H1 (cell line): ENCODE data around the gene ALOX12. TPM values are rescaled to one million over a fixed set of nuclear protein-coding genes. Genes with fewer than 3 reads are reported as not detected.

ENCODE experiments used
- CTCF ChIA-PET: fragments of 300-600 bp; sonication (Branson Sonifier 250); formaldehyde crosslinking; loops from one replicate; lab custom pipeline; 2021; ENCODE audit not compliant: partially characterized antibody; lab: Charles Lee
- POLR2A ChIA-PET: fragments of 300-600 bp; sonication (Branson Sonifier 250); formaldehyde crosslinking; loops from one replicate; lab custom pipeline; 2021; ENCODE audit warnings: inconsistent platforms; ENCODE audit not compliant: partially characterized antibody; lab: Charles Lee
- DNase-seq, 2 experiments: peaks; one replicate each; pipeline versions ENCODE4 v3.0.0 to v3.0.0-alpha.2; 2010 to 2022; ENCODE audit warnings: low spot score in 2 of 2, low read depth in 1 of 2, mixed read lengths in 1 of 2
- FAIRE-seq: peaks from 2 replicates; lab custom pipeline; 2011; peaks lifted over from hg19 to GRCh38; lab: Jason Lieb, UNC
- H2AFZ ChIP-seq: 2 replicates; pipeline ENCODE4 v1.8.1; 2012; ENCODE audit warnings: low read length, inconsistent platforms
- H2AK5ac ChIP-seq: 2 replicates; pipeline ENCODE4 v1.6.1; 2013; ENCODE audit warnings: low read depth, low read length
- H2BK120ac ChIP-seq: replicated peaks from 2 replicates; pipeline ENCODE3; 2013; ENCODE audit warnings: low read depth, low read length, inconsistent platforms
- H2BK12ac ChIP-seq: 2 replicates; pipeline ENCODE4 v1.6.1; 2013; ENCODE audit warnings: low read depth, low read length
- H2BK15ac ChIP-seq: 2 replicates; pipeline ENCODE4 v1.6.1; 2013; ENCODE audit warnings: low read length
- H2BK20ac ChIP-seq: 2 replicates; pipeline ENCODE4 v1.6.1; 2013; ENCODE audit warnings: low read length
- H2BK5ac ChIP-seq: 2 replicates; pipeline ENCODE4 v1.6.1; 2013; ENCODE audit warnings: low read depth, low read length
- H3K14ac ChIP-seq: 2 replicates; pipeline ENCODE4 v1.6.1; 2013; ENCODE audit warnings: inconsistent platforms; ENCODE audit not compliant: insufficient read length
- H3K18ac ChIP-seq: 2 replicates; pipeline ENCODE4 v1.6.1; 2013; ENCODE audit warnings: low read length; ENCODE audit errors: extremely low read depth
- H3K23ac ChIP-seq: 2 replicates; pipeline ENCODE4 v1.6.1; 2013; ENCODE audit warnings: inconsistent platforms; ENCODE audit not compliant: insufficient read length
- H3K23me2 ChIP-seq: 2 replicates; pipeline ENCODE4 v1.6.1; 2013; ENCODE audit warnings: low read depth, low read length
- H3K27ac ChIP-seq: 2 replicates; pipeline ENCODE4 v1.6.1; 2011; ENCODE audit warnings: low read depth, low read length, inconsistent platforms
- H3K27me3 ChIP-seq, 4 experiments: replicated peaks in 1 of 4; 1 replicate in 1 of 4; 2 replicates in 3 of 4; pipeline versions ENCODE4 v1.6.1 to v1.8.1; 2011 to 2013; ENCODE audit warnings: low read length in 3 of 4, mild to moderate bottlenecking in 3 of 4, inconsistent platforms in 2 of 4, mixed read lengths in 2 of 4, moderate library complexity in 1 of 4; ENCODE audit not compliant: control insufficient read depth in 3 of 4, insufficient read depth in 3 of 4; ENCODE audit errors: extremely low read depth in 1 of 4
- H3K36me3 ChIP-seq, 4 experiments: 2 replicates each; pipeline versions ENCODE4 v1.6.1 to v1.8.1; 2011 to 2013; ENCODE audit warnings: mild to moderate bottlenecking in 4 of 4, low read length in 3 of 4, moderate library complexity in 2 of 4, control low read depth in 1 of 4, inconsistent platforms in 1 of 4; ENCODE audit not compliant: insufficient read depth in 4 of 4, control insufficient read depth in 2 of 4
- H3K4ac ChIP-seq: replicated peaks from 2 replicates; pipeline ENCODE3; 2013; ENCODE audit warnings: low read length, low read depth, mixed read lengths, inconsistent platforms; ENCODE audit not compliant: insufficient read length
- H3K4me1 ChIP-seq, 4 experiments: replicated peaks in 1 of 4; 1 replicate in 1 of 4; 2 replicates in 3 of 4; pipeline versions ENCODE4 v1.6.1 to v1.8.1; 2011 to 2013; ENCODE audit warnings: low read length in 3 of 4, inconsistent platforms in 2 of 4, mixed read lengths in 1 of 4; ENCODE audit not compliant: insufficient read depth in 4 of 4, control insufficient read depth in 3 of 4
- H3K4me2 ChIP-seq, 2 experiments: 2 replicates each; pipeline versions ENCODE4 v1.6.1 to v1.8.1; 2011 to 2013; ENCODE audit warnings: low read depth in 2 of 2, low read length in 2 of 2, control low read depth in 1 of 2, inconsistent platforms in 1 of 2, mild to moderate bottlenecking in 1 of 2; ENCODE audit not compliant: insufficient read depth in 1 of 2
- H3K4me3 ChIP-seq, 4 experiments: fragments of 200-600, 300-600 bp in 1 of 4; sonication (generic), shearing (Covaris generic), sonication (Bioruptor Twin) in 1 of 4; 2 replicates each; pipeline versions ENCODE4 v1.5.1 to v1.8.1; 2011 to 2016; ENCODE audit warnings: low read length in 4 of 4, low read depth in 3 of 4, control low read depth in 2 of 4, inconsistent platforms in 2 of 4, mild to moderate bottlenecking in 2 of 4, mixed read lengths in 1 of 4, moderate library complexity in 1 of 4; ENCODE audit not compliant: insufficient read depth in 2 of 4; ENCODE audit errors: extremely low read depth in 1 of 4
- H3K56ac ChIP-seq: replicated peaks from 2 replicates; pipeline ENCODE3; 2013; ENCODE audit warnings: low read depth, mild to moderate bottlenecking, mixed read lengths, low read length, inconsistent platforms; ENCODE audit not compliant: insufficient read length
- H3K79me1 ChIP-seq: 2 replicates; pipeline ENCODE4 v1.6.1; 2013; ENCODE audit warnings: low read depth, low read length, control low read depth
- H3K79me2 ChIP-seq, 2 experiments: 2 replicates each; pipeline versions ENCODE4 v1.6.1 to v1.8.1; 2012 to 2013; ENCODE audit warnings: low read length in 2 of 2, mild to moderate bottlenecking in 2 of 2, inconsistent platforms in 1 of 2; ENCODE audit not compliant: insufficient read depth in 2 of 2, control insufficient read depth in 1 of 2
- H3K9ac ChIP-seq, 4 experiments: replicated peaks in 1 of 4; 1 replicate in 1 of 4; 2 replicates in 3 of 4; pipeline versions ENCODE4 v1.6.1 to v1.8.1; 2011 to 2013; ENCODE audit warnings: low read depth in 3 of 4, low read length in 3 of 4, control low read depth in 2 of 4, mild to moderate bottlenecking in 2 of 4, moderate library complexity in 2 of 4, inconsistent platforms in 1 of 4; ENCODE audit errors: extremely low read depth in 1 of 4
- H3K9me3 ChIP-seq, 2 experiments: 2 replicates each; pipeline versions ENCODE4 v1.6.1 to v1.8.1; 2012 to 2013; ENCODE audit warnings: mild to moderate bottlenecking in 2 of 2, moderate library complexity in 2 of 2, control low read depth in 1 of 2, inconsistent platforms in 1 of 2, low read depth in 1 of 2, low read length in 1 of 2, mixed read lengths in 1 of 2; ENCODE audit not compliant: insufficient read depth in 2 of 2
- H4K20me1 ChIP-seq, 2 experiments: replicated peaks in 1 of 2; 2 replicates each; pipeline versions ENCODE3 to v1.8.1; 2011 to 2013; ENCODE audit warnings: inconsistent platforms in 2 of 2, low read length in 2 of 2, mild to moderate bottlenecking in 1 of 2; ENCODE audit not compliant: insufficient read depth in 2 of 2, control insufficient read depth in 1 of 2
- H4K5ac ChIP-seq: 2 replicates; pipeline ENCODE4 v1.6.1; 2013; ENCODE audit warnings: low read length, low read depth, mixed read lengths, inconsistent platforms; ENCODE audit not compliant: insufficient read length
- H4K8ac ChIP-seq: 2 replicates; pipeline ENCODE4 v1.8.0; 2013; ENCODE audit warnings: mild to moderate bottlenecking, moderate library complexity, low read length, inconsistent platforms; ENCODE audit not compliant: insufficient read depth; ENCODE audit errors: extremely low read depth
- H4K91ac ChIP-seq: replicated peaks from 2 replicates; pipeline ENCODE3; 2013; ENCODE audit warnings: low read length, mixed read lengths, inconsistent platforms; ENCODE audit not compliant: insufficient read length
- RFX5 ChIP-seq: IDR thresholded peaks from 2 replicates; pipeline ENCODE4 v1.6.1; 2011; ENCODE audit warnings: low read depth, low read length, improper control_type of control experiment, borderline replicate concordance
- WGBS, 2 experiments: shearing (Covaris generic) in 1 of 2; methylation state at CpG; one replicate each; pipeline versions ENCODE4 v1.1.6 to v1.1.7; 2013 to 2015; ENCODE audit warnings: low lambda C conversion rate in 2 of 2, mixed read lengths in 2 of 2, inconsistent platforms in 1 of 2, low coverage in 1 of 2, missing lambda C conversion rate in 1 of 2; ENCODE audit not compliant: insufficient replicate concordance in 2 of 2, insufficient coverage in 1 of 2, insufficient read length in 1 of 2; ENCODE audit errors: extremely low coverage in 1 of 2, missing lambda C conversion rate in 1 of 2; 5-methylcytosine and 5-hydroxymethylcytosine counted together
- polyA plus RNA-seq, 7 experiments: library from polyadenylated mRNA; depleted of rRNA in 3 of 7; stranded (reverse) in 5 of 7; unstranded in 2 of 7; fragments of >200 nt in 5 of 7; fragments of 200-250 nt in 2 of 7; gene quantifications; 1 replicate in 5 of 7; 2 replicates in 1 of 7; 4 replicates in 1 of 7; pipeline versions ENCODE4 v1.2.1 to v1.2.3, GENCODE V29; 2011 to 2013; ENCODE audit warnings: missing spikeins in 2 of 7, mixed read lengths in 2 of 7
- total RNA-seq: library from RNA; stranded (reverse); fragmentation: NEBNext Ultra II Directional; extraction: Animal tissue kit (Norgen Biotek cat#: 25700); gene quantifications from 2 replicates; pipeline ENCODE4 v1.2.1, GENCODE V29; 2021

ALOX12 gene
- total and polyA plus RNA-seq, 2 of the 8 experiments (the other 6 are each of a cell fraction or from before 2014, with no cell fraction given), result 1.4 to 2.0 TPM

GRCh38 chr17:6986676-6987075, 9.2 kb upstream of the ALOX12 start:
- POLR2A ChIA-PET, result no interaction called here
- H4K20me1 ChIP-seq, result no peaks in the 10 kb centered on the region
- TF ChIP-seq RFX5, result no peak

More at GRCh38 chr17:6986676-6987075, 9.2 kb upstream of the ALOX12 start:
- WGBS, 2 experiments, result 87% methylated on average over 2 of the region's 3 CpGs; no CpG with 5 or more reads in 1 of the 2 experiments
- no peak overlapping the region for H4K8ac ChIP-seq
- no peak overlapping the region for H2BK20ac ChIP-seq
- H3K56ac ChIP-seq, result no peak overlapping the region
- H3K79me2 ChIP-seq, result no peaks in the 10 kb centered on the region
- no peak overlapping the region for H2BK12ac ChIP-seq
- no peak overlapping the region for H2BK5ac ChIP-seq
- H2AFZ ChIP-seq, result no peak overlapping the region
- no peaks in the 10 kb centered on the region; the same call in 1 of the 2 replicates for H3K23me2 ChIP-seq
- FAIRE-seq, result no peak
- H3K4ac ChIP-seq, result no peak overlapping the region
- H3K4me3 ChIP-seq, result no peak overlapping the region
- no peak overlapping the region for H4K5ac ChIP-seq
- H3K36me3 ChIP-seq, result no peaks in the 10 kb centered on the region
- no peak for DNase-seq
- no peaks in the 10 kb centered on the region for H3K4me1 ChIP-seq
- H2BK15ac ChIP-seq, result no peak overlapping the region
- H3K79me1 ChIP-seq, result no peaks in the 10 kb centered on the region
- H3K4me2 ChIP-seq, result no peak overlapping the region
- H2BK120ac ChIP-seq, result no peak overlapping the region
- H3K23ac ChIP-seq, result no peak overlapping the region
- H4K91ac ChIP-seq, result no peak overlapping the region
- H3K14ac ChIP-seq, result no peak overlapping the region
- no peak overlapping the region for H3K27ac ChIP-seq
- H3K27me3 ChIP-seq, result no peaks in the 10 kb centered on the region
- no peaks in the 10 kb centered on the region for H3K9me3 ChIP-seq
- CTCF ChIA-PET, result interaction anchor here (0.7 to 2.0 kb wide), 6 partner anchors 9 to 186 kb away, joined by 3 to 9 read pairs (median 4); no protein-coding TSS in a partner anchor
- H2AK5ac ChIP-seq, result no peak overlapping the region
- H3K18ac ChIP-seq, result no peak overlapping the region
- no peak overlapping the region for H3K9ac ChIP-seq
